Midbrain (tissue), 1 donor: ENCODE results near the gene KIRREL3.
A peak's percentile ranks its signal among the peaks of the same experiment; 100 is the strongest.

Experiments
- DNase-seq: peaks from one replicate; lab custom pipeline; 2025; lab: John Stamatoyannopoulos, UW

Gene KIRREL3

DNA sequence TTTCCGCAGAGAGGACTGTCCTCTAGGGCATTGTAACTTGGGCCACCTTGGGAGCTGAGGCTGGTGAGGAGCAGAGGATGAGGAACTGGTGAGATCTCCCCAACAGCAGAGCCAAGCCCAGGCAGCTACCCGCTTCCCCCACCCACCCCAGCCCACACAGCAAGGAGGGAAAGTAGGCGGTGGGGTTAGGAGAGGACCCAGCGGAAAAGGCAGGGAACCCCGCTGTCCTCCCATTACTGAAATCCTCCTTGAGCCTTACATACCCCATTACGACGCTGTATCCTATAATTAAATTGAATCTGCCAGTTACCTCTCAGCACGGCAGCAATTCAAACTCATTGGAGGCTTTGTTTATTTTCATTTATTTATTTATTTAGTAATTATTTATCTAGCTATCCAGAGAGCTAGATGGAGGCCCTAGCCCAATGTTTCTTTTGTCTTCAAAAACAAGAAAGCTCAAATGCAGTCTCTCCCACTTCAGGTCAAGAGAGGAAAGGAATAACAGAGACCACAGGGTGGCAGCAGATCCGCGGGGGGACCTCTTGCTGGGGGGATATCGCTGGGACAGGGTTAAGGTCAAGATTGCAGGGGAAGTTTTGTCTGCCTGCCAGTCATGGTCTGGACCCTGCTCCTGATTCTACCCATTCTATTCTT, 427.1 kb downstream of the KIRREL3 start:
- no peak for DNase-seq

DNA sequence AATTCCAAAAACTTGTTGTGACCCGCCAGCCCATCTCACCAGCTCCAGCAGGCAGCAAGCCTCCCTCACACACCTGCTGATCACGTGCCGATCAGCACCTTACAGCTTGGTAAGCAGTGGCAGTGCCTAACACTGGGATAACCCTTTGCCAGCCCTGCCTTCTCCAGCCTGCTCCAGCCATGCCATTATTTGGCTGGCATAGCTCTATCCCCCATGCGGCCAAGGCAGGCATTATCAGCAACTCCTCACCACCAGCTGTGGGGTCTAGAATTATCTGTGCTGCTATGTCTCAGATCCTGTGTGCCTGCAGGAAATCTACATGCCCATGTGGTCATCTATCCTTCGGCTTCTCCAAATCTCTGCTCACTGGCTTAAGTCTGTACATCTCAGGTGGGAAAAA, 430.1 kb downstream of the KIRREL3 start:
- no peak for DNase-seq

DNA sequence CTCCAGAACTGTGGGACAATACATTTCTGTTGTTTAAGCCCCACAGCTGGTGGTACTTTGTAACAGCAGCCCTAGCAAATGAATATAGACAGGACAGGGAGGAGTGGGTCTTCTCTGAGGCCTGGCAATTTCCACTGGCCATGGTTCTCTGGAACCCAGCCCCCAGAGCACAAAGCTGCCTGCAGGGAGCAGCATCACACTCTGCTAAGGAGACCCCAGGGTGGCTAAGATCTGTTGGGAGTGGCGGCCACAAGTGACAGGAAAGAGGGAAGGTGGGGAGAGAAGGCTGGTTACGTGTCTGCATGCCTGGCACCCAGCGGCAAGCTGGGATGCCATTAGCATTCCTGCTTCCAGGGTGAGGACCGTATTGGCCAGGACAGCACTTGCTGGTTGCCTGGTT, 433.2 kb downstream of the KIRREL3 start:
- no peak for DNase-seq

DNA sequence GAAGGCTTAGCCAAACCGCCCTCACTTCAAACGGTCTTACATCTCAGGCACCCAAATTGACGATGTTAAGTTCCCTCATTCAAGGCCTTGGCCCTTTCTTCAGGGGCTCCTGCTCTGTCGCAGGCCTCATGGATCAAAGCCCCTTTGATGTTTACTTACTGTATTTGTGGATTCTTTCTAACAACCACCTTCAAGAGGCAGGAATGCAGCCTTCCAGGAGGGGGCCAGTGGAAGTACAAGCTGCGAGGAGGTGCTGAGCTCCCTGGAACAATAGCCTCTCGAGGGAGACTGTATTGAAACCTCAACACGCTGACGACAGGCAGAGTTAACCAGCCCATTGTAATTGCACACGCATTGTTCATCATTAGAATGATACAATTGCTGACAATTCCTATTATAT, 436.0 kb downstream of the KIRREL3 start:
- DNase-seq: no peak

DNA sequence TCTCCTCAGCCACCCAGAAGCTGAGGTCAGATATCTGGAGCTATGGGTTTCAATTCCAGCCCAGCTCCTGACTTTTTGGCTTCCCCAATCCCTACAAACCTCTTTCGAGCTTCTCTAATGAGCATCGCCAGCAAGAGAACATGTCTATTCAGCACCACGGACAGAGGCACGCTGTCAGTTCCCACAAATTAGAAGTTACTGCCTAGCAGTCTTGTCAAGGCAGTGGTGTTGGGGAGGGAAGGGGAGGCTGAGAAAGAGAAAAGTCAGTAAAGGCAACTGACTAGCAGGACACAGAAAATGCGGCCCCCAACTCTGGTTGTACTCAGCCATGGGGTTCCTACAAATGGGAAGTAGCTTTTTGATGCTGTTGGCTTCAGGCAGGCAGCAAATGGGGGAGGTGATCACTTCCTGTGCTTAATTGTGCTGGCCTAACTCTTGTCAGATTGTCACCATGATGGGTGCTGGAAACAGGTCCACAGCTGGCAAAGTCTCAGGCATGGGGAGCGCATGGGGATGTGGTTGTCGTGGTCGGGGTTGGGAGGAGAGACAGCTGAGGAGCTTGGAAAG, 439.2 kb downstream of the KIRREL3 start:
- DNase-seq: peak; percentile 8

DNA sequence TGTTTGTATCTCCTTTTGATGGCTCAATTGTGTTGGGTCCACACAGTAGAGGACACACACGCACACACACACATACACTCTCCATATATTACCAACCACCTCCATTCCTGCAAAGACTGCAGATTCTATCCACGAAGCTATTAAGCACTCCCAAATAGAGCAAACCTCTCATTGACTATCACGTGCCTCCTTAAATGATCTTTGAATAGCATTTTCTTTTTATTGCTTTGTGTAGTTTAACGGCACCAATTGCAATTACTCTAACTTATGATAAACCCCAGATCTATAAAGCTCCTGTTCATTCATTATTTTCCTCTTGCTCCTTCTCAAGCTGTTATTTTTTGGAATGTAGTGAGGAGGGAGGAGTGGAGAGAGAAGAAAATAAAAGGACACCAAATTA, 440.3 kb downstream of the KIRREL3 start:
- no peak for DNase-seq

DNA sequence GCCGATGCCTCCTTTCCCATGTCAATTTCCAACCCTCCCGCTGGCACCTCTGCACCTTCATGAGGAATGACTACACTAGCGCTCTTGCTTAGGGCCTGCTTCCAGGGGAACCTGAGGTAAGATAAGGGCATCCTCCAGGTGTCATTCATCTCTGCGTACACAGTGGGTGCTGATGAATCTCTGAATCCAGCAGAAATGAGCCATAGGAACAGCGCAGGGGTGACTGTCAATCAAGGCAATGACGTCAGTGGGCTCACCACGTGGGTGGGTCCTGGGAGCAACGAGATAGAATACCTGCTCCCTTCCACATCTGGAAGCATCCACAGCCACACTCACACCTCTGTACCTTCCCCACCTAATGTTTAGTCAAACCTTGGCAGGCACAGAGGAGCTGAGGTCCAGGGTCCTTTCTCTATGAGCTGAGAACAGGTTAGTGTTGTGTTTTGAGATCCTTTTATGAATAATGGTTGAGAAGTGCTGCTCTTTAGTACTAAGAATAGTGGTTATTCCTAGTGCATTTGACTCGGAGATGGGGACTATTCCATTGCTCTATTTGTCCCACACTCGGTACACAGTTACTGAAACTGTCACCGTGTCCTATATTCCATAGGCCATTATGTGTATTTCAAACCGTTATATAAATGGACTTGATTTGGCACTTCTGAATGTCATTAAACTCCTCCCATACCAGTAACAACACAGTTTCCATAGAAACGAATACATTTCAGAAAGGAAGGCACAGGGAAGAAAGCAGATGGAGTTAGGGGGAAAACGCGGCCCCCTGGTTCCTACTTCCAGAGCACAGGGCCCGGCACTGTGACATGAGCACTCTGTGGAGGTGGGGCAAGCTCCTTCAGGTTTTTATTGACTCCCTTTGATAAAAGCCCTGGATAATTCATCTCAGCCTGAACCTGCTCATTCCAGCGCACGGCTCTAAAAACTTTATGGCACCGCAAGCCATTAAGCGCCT, 451.7 kb downstream of the KIRREL3 start:
- no peak for DNase-seq

DNA sequence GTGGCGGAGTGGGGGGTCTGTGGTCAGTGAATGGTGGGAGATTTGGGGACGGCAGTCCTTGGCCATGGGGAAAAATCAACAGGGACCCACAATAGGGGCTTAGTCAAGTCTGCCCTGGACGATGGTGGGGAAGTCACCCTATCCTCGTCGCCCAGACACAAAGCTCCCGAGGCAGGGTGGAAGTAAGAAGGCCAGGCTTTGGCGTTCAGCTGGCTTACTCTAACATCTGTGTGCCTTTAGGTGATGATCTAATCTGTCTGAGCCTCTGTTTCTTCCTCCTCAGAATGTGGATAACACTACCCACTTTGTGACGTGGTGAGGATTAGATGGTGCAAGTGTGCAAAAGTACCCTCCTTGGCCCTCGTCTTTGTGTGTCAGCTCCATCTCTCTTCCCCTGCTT, 452.9 kb downstream of the KIRREL3 start:
- no peak for DNase-seq

DNA sequence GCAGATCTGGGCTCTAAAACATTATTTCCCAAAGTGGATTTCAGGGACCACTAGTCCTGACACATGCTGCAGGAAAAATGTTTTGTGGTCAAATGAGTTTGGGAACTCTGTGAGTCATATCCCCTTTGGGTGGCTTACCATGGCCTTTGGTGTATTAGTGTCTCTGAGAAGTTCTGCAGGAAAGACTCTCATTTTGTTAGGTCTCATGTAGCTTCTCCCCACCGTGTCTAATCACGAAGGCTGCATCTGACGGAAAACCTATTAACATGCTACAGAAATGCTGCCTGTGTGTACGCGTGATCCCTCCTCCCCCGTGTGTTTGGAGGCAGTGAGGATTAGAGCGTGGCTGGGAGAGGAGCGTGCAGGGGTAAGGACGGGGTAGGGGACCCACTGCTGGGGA, 453.4 kb downstream of the KIRREL3 start:
- no peak for DNase-seq

DNA sequence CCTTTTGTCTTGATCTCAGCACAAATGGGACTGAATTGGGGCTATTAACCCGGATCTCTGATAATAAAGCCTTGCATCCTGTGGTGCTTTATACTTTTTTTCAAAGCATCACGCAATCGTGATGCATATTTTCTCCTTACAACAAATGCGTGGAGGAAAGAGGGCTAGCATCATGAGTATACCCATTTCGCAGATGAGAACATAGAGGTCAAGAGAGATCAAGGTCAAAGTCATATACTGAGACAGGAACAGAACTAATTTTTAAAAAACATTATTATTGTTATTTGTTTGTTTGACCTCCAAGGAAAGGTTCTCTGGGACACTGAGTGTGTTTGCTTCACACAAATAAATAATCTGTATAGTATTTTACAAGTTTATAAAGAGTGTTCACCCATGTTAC, 453.9 kb downstream of the KIRREL3 start:
- no peak for DNase-seq

DNA sequence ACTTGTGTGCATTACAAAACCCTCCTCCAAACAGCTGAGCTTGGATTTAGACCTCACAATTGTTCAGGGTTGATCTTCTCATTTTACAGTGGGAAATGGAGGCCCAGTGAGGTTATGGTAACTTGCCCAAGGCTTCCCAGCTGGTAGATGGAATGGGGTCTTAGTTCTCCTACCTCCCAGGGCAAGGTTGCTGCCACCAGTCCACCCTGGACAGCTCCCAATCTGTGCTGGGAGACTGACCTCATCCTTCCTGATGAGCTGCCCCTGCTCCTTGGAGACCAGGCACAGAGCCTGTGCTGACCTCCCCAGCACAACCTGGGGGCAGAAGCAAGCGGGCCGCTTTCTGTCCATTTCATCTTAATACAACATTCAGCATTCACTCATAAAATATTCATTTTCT, 454.4 kb downstream of the KIRREL3 start:
- DNase-seq: no peak

DNA sequence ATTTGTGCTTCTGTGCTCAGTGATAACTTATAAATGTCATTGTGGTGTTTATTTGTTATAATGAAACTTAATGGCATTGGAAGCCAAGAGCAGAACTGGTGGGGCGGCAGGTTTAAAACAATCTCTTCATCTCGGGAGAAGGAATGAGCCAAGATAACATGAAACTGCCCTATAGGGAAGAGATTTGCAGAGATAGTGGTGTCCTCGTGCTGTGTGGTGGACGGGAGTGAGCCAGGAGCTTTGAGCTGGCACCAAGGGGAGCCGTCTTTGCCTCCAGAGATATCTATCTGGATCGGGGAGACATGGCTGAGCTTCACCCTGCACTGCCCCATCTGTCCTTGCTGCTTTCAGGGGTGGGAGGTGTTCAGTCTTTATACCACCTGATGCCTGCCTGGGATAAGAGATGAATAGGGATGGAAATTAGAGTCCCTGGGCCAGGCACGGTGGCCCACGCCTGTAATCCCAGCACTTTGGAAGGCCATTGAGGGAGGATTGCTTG, 455.5 kb downstream of the KIRREL3 start:
- no peak for DNase-seq

DNA sequence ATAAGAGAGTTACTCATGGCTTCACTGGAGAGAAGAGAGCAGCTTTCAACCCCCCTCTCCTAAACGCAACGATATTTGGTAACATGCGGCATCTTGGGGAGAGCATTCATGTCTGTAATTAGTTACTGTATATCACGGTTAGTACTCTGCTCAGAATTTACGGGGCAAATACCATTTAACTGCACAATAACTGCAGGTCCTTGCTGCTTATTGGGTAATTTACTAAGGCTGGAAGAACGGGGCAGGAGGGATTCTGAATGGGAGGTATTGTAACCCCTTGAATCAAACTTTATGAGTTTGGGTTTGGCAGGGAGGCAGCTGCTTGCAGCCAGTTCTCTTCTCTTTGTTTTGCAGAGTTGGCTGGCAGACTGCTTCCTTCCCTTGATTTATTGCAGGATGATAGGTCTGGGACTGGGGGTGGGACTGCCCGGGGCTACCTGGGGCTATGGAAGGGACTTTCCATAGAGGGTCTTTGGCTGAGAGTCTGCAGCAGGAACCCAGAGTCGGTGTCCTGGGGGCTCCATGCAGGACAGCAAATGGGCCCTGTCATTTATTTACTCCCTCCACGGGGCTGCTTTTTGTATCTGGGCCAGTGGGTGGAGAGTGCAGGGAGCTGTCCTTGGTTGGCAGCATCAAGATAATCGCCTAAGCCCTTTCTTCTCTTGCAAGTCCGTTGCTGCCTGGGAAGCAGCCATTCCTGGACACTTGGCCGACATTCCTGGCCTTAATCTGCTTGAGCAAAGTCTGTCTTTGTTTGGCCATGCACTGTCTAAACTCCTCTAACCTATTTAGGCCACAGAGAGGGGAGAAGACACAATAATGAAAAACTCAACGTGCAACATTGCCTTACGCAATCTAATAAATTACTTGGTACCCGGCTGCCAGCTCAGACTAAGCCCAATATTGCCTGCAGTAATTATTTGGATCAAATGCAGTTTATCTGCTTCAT, 456.2 kb downstream of the KIRREL3 start:
- DNase-seq: peak; percentile 65

DNA sequence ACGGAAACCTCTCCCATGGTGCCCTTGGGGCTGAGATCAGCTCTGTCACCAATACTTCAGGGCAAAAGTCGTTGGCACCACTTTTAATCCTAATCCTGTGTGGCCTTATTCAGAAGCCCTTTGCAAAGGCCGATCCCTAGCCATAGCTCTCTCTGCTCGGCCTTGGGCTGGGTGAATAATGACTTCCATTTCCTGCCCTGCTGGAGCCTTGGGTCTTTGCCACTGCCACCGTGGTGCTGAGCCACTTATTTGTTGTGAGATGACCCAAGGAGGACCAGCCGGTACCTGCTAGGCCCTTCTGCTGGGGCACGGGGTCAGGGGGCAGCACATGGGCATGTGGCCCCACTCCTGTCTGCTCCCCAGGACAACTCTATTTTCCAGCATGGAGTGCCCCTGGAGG, 456.9 kb downstream of the KIRREL3 start:
- no peak for DNase-seq

DNA sequence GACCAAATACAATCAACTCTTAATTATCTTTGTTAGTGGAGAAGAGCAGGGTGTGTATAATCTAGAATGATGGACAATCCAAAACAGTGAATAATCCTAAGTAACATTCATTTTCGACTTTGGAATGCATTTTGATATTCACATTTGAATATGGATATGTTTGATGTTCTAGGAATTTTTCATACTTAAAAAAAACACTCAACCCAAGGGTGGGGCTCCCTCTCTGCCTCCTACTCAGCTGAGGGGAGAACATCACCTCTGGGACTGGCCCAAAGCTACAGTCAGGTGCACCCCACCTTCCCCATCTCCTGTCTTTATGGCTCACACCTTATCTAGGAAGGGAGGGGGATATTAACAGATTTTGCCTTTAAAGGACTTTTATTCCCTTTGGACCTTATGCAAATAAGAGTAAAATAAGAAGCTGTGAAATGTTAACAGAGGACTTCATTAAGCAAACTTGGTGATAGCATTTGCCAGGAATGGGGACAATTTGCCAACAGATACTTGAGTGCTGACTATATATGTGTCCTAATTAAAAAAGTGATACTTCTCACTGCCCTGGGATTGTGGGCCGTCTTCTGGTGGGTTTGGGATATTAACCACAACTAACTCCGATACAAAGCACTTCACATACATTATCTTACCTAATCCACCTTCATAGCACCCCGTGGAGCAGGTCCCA, 458.1 kb downstream of the KIRREL3 start:
- DNase-seq: no peak

DNA sequence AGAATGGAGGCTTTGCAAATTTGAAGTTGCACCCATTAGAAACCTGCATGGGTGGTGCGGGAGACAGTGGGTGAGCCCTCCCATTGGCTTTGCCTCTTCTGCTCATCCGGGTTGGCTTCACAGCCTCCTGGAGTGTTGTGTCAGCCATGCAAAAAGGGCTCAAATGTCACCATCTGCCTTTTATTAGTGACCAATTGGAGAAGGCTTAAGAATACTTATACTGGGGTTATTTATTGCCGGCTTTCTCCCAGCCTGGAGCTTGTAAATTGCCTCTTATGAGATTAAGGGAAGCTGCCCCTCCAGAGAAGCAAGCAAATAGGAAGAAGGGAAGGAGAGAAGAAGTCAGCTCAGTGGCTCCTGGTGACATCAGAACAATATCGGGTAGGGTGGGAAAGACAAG, 462.5 kb downstream of the KIRREL3 start:
- DNase-seq: no peak

DNA sequence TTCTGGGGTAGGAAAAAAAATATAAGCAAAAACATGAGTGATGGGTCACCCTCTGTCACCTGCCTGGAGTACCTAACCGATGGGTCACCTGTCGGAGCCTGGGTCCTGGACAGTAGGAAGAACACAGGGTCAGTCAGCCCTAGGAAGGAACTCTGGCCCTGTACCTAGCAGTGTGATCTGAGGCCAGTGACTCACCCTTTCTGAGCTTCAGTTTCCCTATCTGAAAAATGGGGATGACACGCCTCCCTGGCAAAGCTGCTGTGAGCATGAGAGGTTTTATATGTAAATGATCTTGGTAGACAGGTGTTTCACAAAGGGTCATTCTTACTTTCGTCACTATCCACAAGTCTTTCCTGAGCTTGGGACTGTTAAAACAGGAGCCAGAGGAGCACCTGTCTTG, 463.1 kb downstream of the KIRREL3 start:
- no peak for DNase-seq

DNA sequence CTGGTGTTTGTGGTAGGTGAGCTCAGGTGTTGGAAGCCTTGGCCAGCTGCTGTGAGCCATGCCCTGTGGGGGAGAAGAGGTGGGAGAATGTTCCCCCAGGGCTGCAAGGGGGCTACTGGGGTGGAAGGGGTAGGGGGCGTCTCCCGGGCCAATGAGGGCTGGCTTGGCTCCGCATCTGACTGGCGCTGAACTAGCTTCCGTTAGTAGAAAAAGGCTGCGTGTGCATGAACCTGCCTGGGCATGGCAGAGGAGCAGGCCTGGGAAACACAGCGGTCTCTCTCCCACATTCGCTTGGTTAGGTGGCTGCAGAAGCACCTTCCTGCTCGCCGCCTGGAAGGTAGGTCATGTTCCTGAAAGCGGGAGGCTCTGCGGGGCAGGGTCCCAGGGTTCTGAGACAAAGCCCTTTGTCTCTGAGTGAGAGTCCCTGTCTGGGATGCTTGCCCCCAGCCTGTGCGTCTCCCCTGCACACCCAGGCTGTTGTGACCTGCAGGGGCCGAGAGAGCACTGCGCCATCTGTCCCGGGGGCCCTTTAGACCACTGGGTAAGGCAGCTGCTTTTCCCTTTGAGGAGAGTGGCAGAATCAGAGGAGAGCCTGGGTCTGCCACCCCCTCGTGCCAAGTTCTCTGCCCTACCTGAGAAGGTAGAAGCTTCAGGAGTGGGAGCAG, 466.3 kb downstream of the KIRREL3 start:
- no peak for DNase-seq

DNA sequence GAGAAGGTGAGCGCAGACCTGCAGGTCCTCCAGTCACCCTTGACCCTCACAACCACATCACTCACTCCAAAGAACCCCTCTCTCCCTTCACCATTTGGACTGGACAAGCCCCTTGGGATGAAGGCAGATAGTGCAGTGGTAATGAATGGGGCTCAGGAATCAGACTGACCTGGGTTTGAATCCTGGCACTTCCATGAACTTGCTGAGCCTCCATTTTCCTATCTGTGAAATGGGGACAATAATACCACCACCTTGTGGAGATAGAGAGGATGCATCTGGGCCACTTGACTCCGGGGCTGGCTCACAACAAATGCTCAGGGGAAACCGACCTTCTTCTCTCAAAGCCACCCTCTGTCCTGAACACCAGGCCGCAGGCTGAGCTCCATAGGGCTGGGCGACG, 467.0 kb downstream of the KIRREL3 start:
- DNase-seq: no peak

DNA sequence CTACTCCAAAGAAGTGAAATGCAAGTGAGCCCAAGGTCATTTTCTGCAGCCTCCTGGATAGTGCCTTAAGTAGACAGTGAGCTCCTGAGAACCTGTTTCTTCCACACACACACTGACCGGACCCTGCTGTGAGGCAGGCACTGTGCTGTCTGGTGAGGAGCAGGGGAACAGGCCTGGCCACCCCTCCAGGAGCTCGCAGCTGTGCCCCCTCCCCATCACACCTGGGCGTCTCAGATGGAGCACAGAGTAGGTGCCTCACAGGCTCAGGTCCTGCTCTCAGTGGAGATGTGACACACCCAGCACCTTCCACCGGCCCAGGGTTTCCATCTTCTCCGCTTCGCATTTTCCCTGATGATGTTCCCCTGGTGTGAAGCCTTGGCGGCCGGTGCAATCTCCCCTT, 470.2 kb downstream of the KIRREL3 start:
- no peak for DNase-seq

DNA sequence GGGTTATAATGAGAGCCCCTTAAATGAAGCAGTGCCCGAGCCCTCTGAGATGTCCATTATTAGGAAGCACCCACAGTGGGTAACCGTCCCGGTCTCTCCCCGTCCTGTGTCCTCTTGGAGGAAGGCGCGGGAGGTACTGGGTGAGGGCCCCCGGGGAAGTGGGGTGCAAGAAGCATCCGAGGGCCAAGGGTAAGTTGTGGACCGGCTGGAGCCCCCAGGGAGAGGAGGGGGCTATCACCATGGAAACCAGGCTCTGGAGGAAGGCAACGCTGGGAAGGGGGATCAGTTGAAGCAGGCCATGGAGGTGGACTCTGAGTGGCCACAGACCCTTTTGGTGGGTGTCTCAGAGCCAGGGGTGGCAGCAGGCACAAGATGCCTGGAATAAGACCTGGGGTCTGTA, 471.5 kb downstream of the KIRREL3 start:
- DNase-seq: no peak
